Body of pancreas (tissue), 4 donors: Measurements from ENCODE around the gene ZNF516. TPM values are rescaled to one million over a fixed set of nuclear protein-coding genes. Genes with fewer than 3 reads are reported as not detected.

ENCODE experiments used
- ATAC-seq: fragments of 150-250 bp; one replicate; pipeline ENCODE4 v1.9.1; 2016
- DNase-seq, 4 donors: peaks; one replicate each; pipeline ENCODE4 v3.0.0-alpha.2; 2019
- H3K27ac ChIP-seq, 4 donors: fragments of 200-600 bp; sonication (generic); 1 replicate in 3 of 4; 2 replicates in 1 of 4; pipeline versions ENCODE4 v1.5.1 to v1.6.1; 2016 to 2019; ENCODE audit warnings: mild to moderate bottlenecking in 1 of 4, mixed read lengths in 1 of 4, moderate library complexity in 1 of 4
- H3K27me3 ChIP-seq, 2 donors: fragments of 200-600 bp; sonication (generic); one replicate each; pipeline ENCODE4 v1.6.0; 2016; ENCODE audit warnings: mild to moderate bottlenecking in 1 of 2
- H3K36me3 ChIP-seq, 2 donors: fragments of 200-600 bp; sonication (generic); replicated peaks in 1 of 2; 2 replicates each; pipeline ENCODE4 v1.5.1; 2016; ENCODE audit warnings: low read depth in 2 of 2; ENCODE audit not compliant: insufficient read depth in 1 of 2
- H3K4me1 ChIP-seq: fragments of 200-600 bp; sonication (generic); one replicate; pipeline ENCODE4 v1.6.0; 2016
- H3K4me3 ChIP-seq, 2 donors: fragments of 200-600 bp; sonication (generic); 1 replicate in 1 of 2; 2 replicates in 1 of 2; pipeline ENCODE4 v1.5.1; 2016 to 2019
- H3K9me3 ChIP-seq, 3 donors: fragments of 200-600 bp; sonication (generic); 1 replicate in 2 of 3; 2 replicates in 1 of 3; pipeline ENCODE4 v1.5.1; 2016
- POLR2A ChIP-seq, 3 donors: fragments of 450-650 bp; IDR thresholded peaks; one replicate each; pipeline ENCODE4 v1.6.1; 2016; ENCODE audit warnings: antibody characterized with exemption in 3 of 3, mild to moderate bottlenecking in 2 of 3
- WGBS, 2 donors: methylation state at CpG; one replicate each; pipeline ENCODE4 v1.1.5; 2017; 5-methylcytosine and 5-hydroxymethylcytosine counted together
- intact Hi-C: fragments of 100-400 bp; cut with DNase I; formaldehyde crosslinking; loops from one replicate; pipeline ENCODE4 v1.15.1; 2023
- total RNA-seq, 2 donors: library from RNA; depleted of rRNA; stranded (reverse); fragments of >200 nt; gene quantifications; one replicate each; pipeline ENCODE4 v1.1.0, GENCODE V29; 2016
- TF ChIP-seq, protein P1 (sequence below), 7 experiments: fragments of 450-650 bp in 4 of 7; fragments of 200-600 bp in 3 of 7; sonication (generic) in 3 of 7; IDR thresholded peaks; one replicate each; pipeline ENCODE4 v1.5.1; 2016 to 2019; ENCODE audit warnings: antibody characterized with exemption in 7 of 7

The ZNF516 gene
- total RNA-seq, 2 donors from 2014 or later: 13.5 to 16.5 TPM

GRCh38 chr18:76499021-76499420, 4.0 kb upstream of the ZNF516 start:
- no peaks in the 10 kb centered on the region for H3K9me3 ChIP-seq
- intact Hi-C loops: no loop called here
- 68% methylated on average over 8 of the region's 8 CpGs for WGBS, 2 donors
- TF ChIP-seq POLR2A (IDR thresholded peaks at IDR 0.05): no peak
- TF ChIP-seq, protein P1, sequence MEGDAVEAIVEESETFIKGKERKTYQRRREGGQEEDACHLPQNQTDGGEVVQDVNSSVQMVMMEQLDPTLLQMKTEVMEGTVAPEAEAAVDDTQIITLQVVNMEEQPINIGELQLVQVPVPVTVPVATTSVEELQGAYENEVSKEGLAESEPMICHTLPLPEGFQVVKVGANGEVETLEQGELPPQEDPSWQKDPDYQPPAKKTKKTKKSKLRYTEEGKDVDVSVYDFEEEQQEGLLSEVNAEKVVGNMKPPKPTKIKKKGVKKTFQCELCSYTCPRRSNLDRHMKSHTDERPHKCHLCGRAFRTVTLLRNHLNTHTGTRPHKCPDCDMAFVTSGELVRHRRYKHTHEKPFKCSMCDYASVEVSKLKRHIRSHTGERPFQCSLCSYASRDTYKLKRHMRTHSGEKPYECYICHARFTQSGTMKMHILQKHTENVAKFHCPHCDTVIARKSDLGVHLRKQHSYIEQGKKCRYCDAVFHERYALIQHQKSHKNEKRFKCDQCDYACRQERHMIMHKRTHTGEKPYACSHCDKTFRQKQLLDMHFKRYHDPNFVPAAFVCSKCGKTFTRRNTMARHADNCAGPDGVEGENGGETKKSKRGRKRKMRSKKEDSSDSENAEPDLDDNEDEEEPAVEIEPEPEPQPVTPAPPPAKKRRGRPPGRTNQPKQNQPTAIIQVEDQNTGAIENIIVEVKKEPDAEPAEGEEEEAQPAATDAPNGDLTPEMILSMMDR (IDR thresholded peaks at IDR 0.05): no peak
- H3K27me3 ChIP-seq: no peaks in the 10 kb centered on the region
- H3K4me1 ChIP-seq: peaks cover under 1% of the 10 kb centered on the region
- no peak overlapping the region for H3K4me3 ChIP-seq
- DNase-seq: no peak
- no peak overlapping the region for H3K27ac ChIP-seq
- no peaks in the 10 kb centered on the region for H3K36me3 ChIP-seq
- ATAC-seq: no peak

DNA sequence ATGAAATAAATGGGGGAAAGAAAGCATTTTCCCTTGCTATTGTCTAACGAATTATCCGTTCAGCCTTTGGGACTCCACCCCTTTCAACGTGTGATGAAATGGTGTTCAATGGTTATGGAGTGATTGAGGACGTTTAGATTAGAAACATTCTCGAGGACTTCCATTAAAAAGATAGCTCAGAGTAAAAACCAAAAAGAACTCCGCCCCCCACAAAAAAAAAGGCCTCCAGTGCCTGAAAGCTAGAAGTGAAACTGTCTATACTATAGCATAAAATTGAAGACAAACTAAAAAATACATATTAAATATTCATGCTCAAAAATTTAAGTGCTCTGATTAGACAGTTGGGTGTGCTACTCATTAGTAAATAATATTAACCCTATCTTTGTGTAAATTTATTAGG, 3.0 kb upstream of the ZNF516 start:
- Histone ChIP-seq H3K4me3 (no peak overlapping the region), H3K27ac (no peak overlapping the region), H3K36me3 (no peaks in the 10 kb centered on the region), H3K27me3 (no peaks in the 10 kb centered on the region), H3K9me3 (no peaks in the 10 kb centered on the region), H3K4me1 (peaks cover 6% of the 10 kb centered on the region)
- DNase-seq (no peak), ATAC-seq (no peak)
- 16 to 22% methylated on average over 6 of the region's 6 CpGs for WGBS, 2 donors
- no peak for TF ChIP-seq POLR2A (IDR thresholded peaks at IDR 0.05)
- TF ChIP-seq, protein P1 (IDR thresholded peaks at IDR 0.05): no peak
- intact Hi-C loops: no loop called here

- WGBS, 2 donors: 51 to 56% methylated on average over 6 of the region's 6 CpGs
- H3K4me3 ChIP-seq: no peak overlapping the region
- no peaks in the 10 kb centered on the region for H3K36me3 ChIP-seq
- intact Hi-C loops: no loop called here
- no peak overlapping the region for H3K27ac ChIP-seq
- no peak for DNase-seq
- no peak for ATAC-seq
- TF ChIP-seq, protein P1 (IDR thresholded peaks at IDR 0.05): no peak
- TF ChIP-seq POLR2A (IDR thresholded peaks at IDR 0.05): no peak
- peaks cover 6% of the 10 kb centered on the region for H3K4me1 ChIP-seq
- no peaks in the 10 kb centered on the region for H3K27me3 ChIP-seq
- no peaks in the 10 kb centered on the region for H3K9me3 ChIP-seq
Observed at GRCh38 chr18:76497021-76497420, 2.0 kb upstream of the ZNF516 start.

GRCh38 chr18:76496194-76496890, 1.3 kb upstream of the ZNF516 start:
- WGBS, 2 donors: 11 to 18% methylated on average over 21 to 45 of the region's 48 CpGs
- H3K4me1 ChIP-seq: peaks cover 6% of the 10 kb centered on the region
- H3K4me3 ChIP-seq: peak overlapping the region in 1 of 2 donors; percentile 55
- H3K9me3 ChIP-seq: no peaks in the 10 kb centered on the region
- H3K27me3 ChIP-seq: no peaks in the 10 kb centered on the region
- no peaks in the 10 kb centered on the region for H3K36me3 ChIP-seq
- H3K27ac ChIP-seq: peak overlapping the region; percentile 38 to 73 (median 39)
- intact Hi-C loops: no loop called here
- TF ChIP-seq, protein P1 (IDR thresholded peaks at IDR 0.05): no peak
- TF ChIP-seq POLR2A (IDR thresholded peaks at IDR 0.05): peak in 1 of 3 donors; percentile 33
- ATAC-seq (no peak), DNase-seq (peak; percentile 56 to 67 (median 60))
